Measurements from ENCODE around the gene PCDHA1.

The PCDHA1 gene

GRCh38 chr5:140833993-140834392 is 48.1 kb downstream of the PCDHA1 start, which contains the start of gene PCDHA7:
PCDHA7 (plus strand) TSS chr5:140834269; CDS start chr5:140834384, 115 bp downstream.
- TF ChIP-seq POLR2AphosphoS5 (IDR thresholded peaks at IDR 0.05; ENCODE audit: low read depth, low read length) (no peak), SIN3A (IDR thresholded peaks at IDR 0.05; ENCODE audit: borderline replicate concordance, insufficient read depth, low read length) (no peak), REST (IDR thresholded peaks at IDR 0.05; ENCODE audit: insufficient read depth in 1 of 2, low read depth in 2 of 2, low read length in 2 of 2) (no peak), TAF1 (IDR thresholded peaks at IDR 0.05; ENCODE audit: borderline replicate concordance, insufficient read depth, low read length) (no peak), FOXP2 (optimal IDR thresholded peaks at IDR 0.05; ENCODE audit: borderline replicate concordance, extremely low read depth, extremely low read length, insufficient read depth) (no peak)

GRCh38 chr5:140835622-140836510 is 49.9 kb downstream of the PCDHA1 start:
- TF ChIP-seq SIN3A (IDR thresholded peaks at IDR 0.05; ENCODE audit: borderline replicate concordance, insufficient read depth, low read length) (no peak), FOXP2 (optimal IDR thresholded peaks at IDR 0.05; ENCODE audit: borderline replicate concordance, extremely low read depth, extremely low read length, insufficient read depth) (no peak), TAF1 (IDR thresholded peaks at IDR 0.05; ENCODE audit: borderline replicate concordance, insufficient read depth, low read length) (no peak), REST (IDR thresholded peaks at IDR 0.05; ENCODE audit: insufficient read depth in 1 of 2, low read depth in 2 of 2, low read length in 2 of 2) (no peak), POLR2AphosphoS5 (IDR thresholded peaks at IDR 0.05; ENCODE audit: low read depth, low read length) (no peak)

- TF ChIP-seq TAF1 (IDR thresholded peaks at IDR 0.05; ENCODE audit: borderline replicate concordance, insufficient read depth, low read length) (no peak), FOXP2 (optimal IDR thresholded peaks at IDR 0.05; ENCODE audit: borderline replicate concordance, extremely low read depth, extremely low read length, insufficient read depth) (no peak), REST (IDR thresholded peaks at IDR 0.05; ENCODE audit: insufficient read depth in 1 of 2, low read depth in 2 of 2, low read length in 2 of 2) (no peak), SIN3A (IDR thresholded peaks at IDR 0.05; ENCODE audit: borderline replicate concordance, insufficient read depth, low read length) (no peak), POLR2AphosphoS5 (IDR thresholded peaks at IDR 0.05; ENCODE audit: low read depth, low read length) (no peak)
Measured at GRCh38 chr5:140840978-140841962, 55.3 kb downstream of the PCDHA1 start, which contains the start of gene PCDHA8. PCDHA8 (plus strand) TSS chr5:140841187; CDS start chr5:140841322, 135 bp downstream.

- TF ChIP-seq REST (IDR thresholded peaks at IDR 0.05; ENCODE audit: insufficient read depth in 1 of 2, low read depth in 2 of 2, low read length in 2 of 2) = no peak
- TF ChIP-seq POLR2AphosphoS5 (IDR thresholded peaks at IDR 0.05; ENCODE audit: low read depth, low read length) = no peak
- no peak for TF ChIP-seq SIN3A (IDR thresholded peaks at IDR 0.05; ENCODE audit: borderline replicate concordance, insufficient read depth, low read length)
- TF ChIP-seq FOXP2 (optimal IDR thresholded peaks at IDR 0.05; ENCODE audit: borderline replicate concordance, extremely low read depth, extremely low read length, insufficient read depth) = no peak
- TF ChIP-seq TAF1 (IDR thresholded peaks at IDR 0.05; ENCODE audit: borderline replicate concordance, insufficient read depth, low read length) = no peak
Measured at GRCh38 chr5:140842798-140843733, 57.1 kb downstream of the PCDHA1 start.
